HEK293 (cell line): ENCODE measurements around the gene KIF5A.

ENCODE experiments used
- CTCF ChIA-PET: fragments of 350-600 bp; formaldehyde crosslinking; extraction: SDS; loops from one replicate; lab custom pipeline; 2021; ENCODE audit warnings: antibody characterized with exemption; lab: Yijun Ruan, JAX
- POLR2A ChIA-PET: fragments of 300-600 bp; formaldehyde crosslinking; extraction: SDS; loops from one replicate; lab custom pipeline; 2020; ENCODE audit warnings: antibody characterized with exemption, inconsistent platforms; lab: Yijun Ruan, JAX
- H3K27ac ChIP-seq: fragments of 200-500 bp; sonication (Bioruptor generic); 2 replicates; pipeline ENCODE4 v1.5.1; 2014; ENCODE audit warnings: low read depth, low read length, control low read depth, inconsistent platforms; ENCODE audit errors: extremely low read depth
- H3K36me3 ChIP-seq, 2 experiments: fragments of 200-500 bp in 1 of 2; sonication (Bioruptor generic) in 1 of 2; 1 replicate in 1 of 2; 2 replicates in 1 of 2; pipeline ENCODE4 v1.5.1; 2014 to 2017; ENCODE audit warnings: inconsistent platforms in 2 of 2, low read length in 2 of 2; ENCODE audit not compliant: control insufficient read depth in 2 of 2, insufficient read depth in 1 of 2
- H3K4me1 ChIP-seq: fragments of 200-500 bp; sonication (Bioruptor generic); 2 replicates; pipeline ENCODE4 v1.5.1; 2014; ENCODE audit warnings: mild to moderate bottlenecking, low read length, inconsistent platforms; ENCODE audit not compliant: control insufficient read depth, insufficient read depth
- H3K4me3 ChIP-seq: 2 replicates; pipeline ENCODE4 v1.5.1; 2011; ENCODE audit warnings: low read depth, mild to moderate bottlenecking, control low read depth, low read length, moderate library complexity
- H3K9me3 ChIP-seq: fragments of 200-500 bp; sonication (Bioruptor generic); 2 replicates; pipeline ENCODE4 v1.5.1; 2014; ENCODE audit warnings: low read depth, low read length, inconsistent platforms; ENCODE audit not compliant: control insufficient read depth, insufficient read depth
- BCL11B ChIP-seq: fragments of 450-650 bp; formaldehyde crosslinking; IDR thresholded peaks from 2 replicates; pipeline ENCODE4 v1.5.1; 2016; ENCODE audit warnings: low read depth, missing biosample characterization, missing genetic modification characterization
- GLI4 ChIP-seq: fragments of 450-650 bp; formaldehyde crosslinking; IDR thresholded peaks from 2 replicates; pipeline ENCODE4 v1.5.1; 2016; ENCODE audit warnings: missing biosample characterization, missing genetic modification characterization
- GLIS2 ChIP-seq: fragments of 450-650 bp; formaldehyde crosslinking; IDR thresholded peaks from 2 replicates; pipeline ENCODE4 v1.5.1; 2016; ENCODE audit warnings: missing biosample characterization, missing genetic modification characterization
- REPIN1 ChIP-seq: fragments of 450-650 bp; formaldehyde crosslinking; IDR thresholded peaks from 2 replicates; pipeline ENCODE4 v1.5.1; 2017; ENCODE audit warnings: missing biosample characterization, missing genetic modification characterization, low read depth
- YY2 ChIP-seq: fragments of 450-650 bp; formaldehyde crosslinking; IDR thresholded peaks from 2 replicates; pipeline ENCODE4 v1.5.1; 2016; ENCODE audit warnings: missing biosample characterization, missing genetic modification characterization
- ZBTB20 ChIP-seq: fragments of 450-650 bp; formaldehyde crosslinking; IDR thresholded peaks from 2 replicates; pipeline ENCODE4 v1.5.1; 2016; ENCODE audit warnings: missing biosample characterization, missing genetic modification characterization
- ZNF184 ChIP-seq: fragments of 450-650 bp; IDR thresholded peaks from 2 replicates; pipeline ENCODE4 v1.5.1; 2018; ENCODE audit warnings: missing biosample characterization, mild to moderate bottlenecking, missing genetic modification characterization
- ZNF214 ChIP-seq: fragments of 450-650 bp; formaldehyde crosslinking; IDR thresholded peaks from 2 replicates; pipeline ENCODE4 v1.5.1; 2017; ENCODE audit warnings: missing biosample characterization, mild to moderate bottlenecking, missing genetic modification characterization, borderline replicate concordance
- ZNF311 ChIP-seq: fragments of 450-650 bp; formaldehyde crosslinking; IDR thresholded peaks from 2 replicates; pipeline ENCODE4 v1.5.1; 2017; ENCODE audit warnings: missing biosample characterization, missing genetic modification characterization, borderline replicate concordance
- ZNF37A ChIP-seq: fragments of 450-650 bp; IDR thresholded peaks from 2 replicates; pipeline ENCODE4 v1.5.1; 2018; ENCODE audit warnings: missing biosample characterization, missing genetic modification characterization
- ZNF521 ChIP-seq: fragments of 450-650 bp; formaldehyde crosslinking; IDR thresholded peaks from 2 replicates; pipeline ENCODE4 v1.5.1; 2017; ENCODE audit warnings: missing biosample characterization, mild to moderate bottlenecking, missing genetic modification characterization
- ZNF600 ChIP-seq: fragments of 450-650 bp; formaldehyde crosslinking; IDR thresholded peaks from 2 replicates; pipeline ENCODE4 v1.5.1; 2016; ENCODE audit warnings: missing biosample characterization, missing genetic modification characterization
- ZNF624 ChIP-seq: fragments of 450-650 bp; formaldehyde crosslinking; IDR thresholded peaks from 2 replicates; pipeline ENCODE4 v1.5.1; 2017; ENCODE audit warnings: missing biosample characterization, missing genetic modification characterization
- ZNF791 ChIP-seq: fragments of 450-650 bp; formaldehyde crosslinking; IDR thresholded peaks from 2 replicates; pipeline ENCODE4 v1.5.1; 2016; ENCODE audit warnings: missing biosample characterization, missing genetic modification characterization
- TF ChIP-seq, protein P1 (sequence below): fragments of 450-650 bp; formaldehyde crosslinking; IDR thresholded peaks from 2 replicates; pipeline ENCODE4 v1.5.1; 2017; ENCODE audit warnings: missing biosample characterization, missing genetic modification characterization
- TF ChIP-seq, protein P2 (sequence below): fragments of 450-650 bp; formaldehyde crosslinking; IDR thresholded peaks from 2 replicates; pipeline ENCODE4 v1.5.1; 2016; ENCODE audit warnings: missing biosample characterization, missing genetic modification characterization

Gene KIF5A

DNA sequence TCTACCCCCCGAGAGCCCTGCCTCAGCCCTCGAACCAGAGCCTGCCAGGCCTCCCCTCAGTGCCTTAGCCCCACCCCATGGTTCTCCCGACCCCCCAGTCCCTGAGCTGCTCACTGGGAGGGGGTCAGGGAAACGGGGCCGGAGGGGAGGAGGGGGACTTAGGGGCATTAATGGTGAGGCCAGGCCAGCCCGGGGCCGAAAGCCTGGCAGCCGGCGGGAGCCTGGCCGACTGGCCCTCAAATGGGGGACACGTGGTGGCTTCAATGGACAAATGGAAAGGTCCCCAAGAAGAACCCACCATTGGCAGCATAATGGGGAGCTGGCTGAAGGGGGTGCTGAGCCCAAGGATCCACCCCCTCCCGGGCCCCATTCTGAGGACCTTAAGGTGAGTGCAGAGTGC, 21.7 kb upstream of the KIF5A start:
- Histone ChIP-seq H3K4me3 (no peak overlapping the region), H3K9me3 (no peaks in the 10 kb centered on the region), H3K27ac (no peak overlapping the region), H3K36me3 (peaks cover 14 to 91% of the 10 kb centered on the region in 2 experiments; a peak in 2 of 3 replicates), H3K4me1 (no peaks in the 10 kb centered on the region)
- TF ChIP-seq ZBTB20 (tag by site-specific recombination) (no peak), ZNF214 (tag by site-specific recombination) (no peak), GLIS2 (tag by site-specific recombination) (peak; percentile 0; the same call in 1 of the 2 replicates)
- TF ChIP-seq, protein P1, sequence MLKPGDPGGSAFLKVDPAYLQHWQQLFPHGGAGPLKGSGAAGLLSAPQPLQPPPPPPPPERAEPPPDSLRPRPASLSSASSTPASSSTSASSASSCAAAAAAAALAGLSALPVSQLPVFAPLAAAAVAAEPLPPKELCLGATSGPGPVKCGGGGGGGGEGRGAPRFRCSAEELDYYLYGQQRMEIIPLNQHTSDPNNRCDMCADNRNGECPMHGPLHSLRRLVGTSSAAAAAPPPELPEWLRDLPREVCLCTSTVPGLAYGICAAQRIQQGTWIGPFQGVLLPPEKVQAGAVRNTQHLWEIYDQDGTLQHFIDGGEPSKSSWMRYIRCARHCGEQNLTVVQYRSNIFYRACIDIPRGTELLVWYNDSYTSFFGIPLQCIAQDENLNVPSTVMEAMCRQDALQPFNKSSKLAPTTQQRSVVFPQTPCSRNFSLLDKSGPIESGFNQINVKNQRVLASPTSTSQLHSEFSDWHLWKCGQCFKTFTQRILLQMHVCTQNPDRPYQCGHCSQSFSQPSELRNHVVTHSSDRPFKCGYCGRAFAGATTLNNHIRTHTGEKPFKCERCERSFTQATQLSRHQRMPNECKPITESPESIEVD, result no peak
- POLR2A ChIA-PET, result interaction anchor here (0.6 kb wide), 2 partner anchors 10 to 17 kb away, joined by 3 read pairs; no protein-coding TSS in a partner anchor
- CTCF ChIA-PET, result no interaction called here

GRCh38 chr12:57528831-57529555, 20.9 kb upstream of the KIF5A start:
- H3K4me3 ChIP-seq, result no peak overlapping the region
- no peaks in the 10 kb centered on the region for H3K9me3 ChIP-seq
- ChIA-PET POLR2A (interaction anchor here (0.5 to 1.5 kb wide), 2 partner anchors 8 to 17 kb away, joined by 3 to 6 read pairs; no protein-coding TSS in a partner anchor), CTCF (no interaction called here)
- no peak overlapping the region for H3K27ac ChIP-seq
- peaks cover 19 to 95% of the 10 kb centered on the region in 2 experiments; a peak in 2 of 3 replicates for H3K36me3 ChIP-seq
- TF ChIP-seq ZNF521 (no peak), ZNF600 (tag by site-specific recombination) (peak; percentile 73), ZNF624 (tag by site-specific recombination) (no peak)
- TF ChIP-seq, protein P1, result no peak
- no peaks in the 10 kb centered on the region for H3K4me1 ChIP-seq

- TF ChIP-seq ZNF214 (tag by site-specific recombination) (no peak), ZNF311 (tag by site-specific recombination) (no peak), GLI4 (no peak), YY2 (tag by site-specific recombination) (no peak), REPIN1 (tag by site-specific recombination) (no peak), ZNF184 (no peak), ZNF37A (tag by site-specific recombination) (no peak), ZNF791 (tag by site-specific recombination) (no peak), BCL11B (no peak)
- TF ChIP-seq, protein P2, sequence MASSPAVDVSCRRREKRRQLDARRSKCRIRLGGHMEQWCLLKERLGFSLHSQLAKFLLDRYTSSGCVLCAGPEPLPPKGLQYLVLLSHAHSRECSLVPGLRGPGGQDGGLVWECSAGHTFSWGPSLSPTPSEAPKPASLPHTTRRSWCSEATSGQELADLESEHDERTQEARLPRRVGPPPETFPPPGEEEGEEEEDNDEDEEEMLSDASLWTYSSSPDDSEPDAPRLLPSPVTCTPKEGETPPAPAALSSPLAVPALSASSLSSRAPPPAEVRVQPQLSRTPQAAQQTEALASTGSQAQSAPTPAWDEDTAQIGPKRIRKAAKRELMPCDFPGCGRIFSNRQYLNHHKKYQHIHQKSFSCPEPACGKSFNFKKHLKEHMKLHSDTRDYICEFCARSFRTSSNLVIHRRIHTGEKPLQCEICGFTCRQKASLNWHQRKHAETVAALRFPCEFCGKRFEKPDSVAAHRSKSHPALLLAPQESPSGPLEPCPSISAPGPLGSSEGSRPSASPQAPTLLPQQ (tag by site-specific recombination), result no peak
- Histone ChIP-seq H3K4me1 (no peaks in the 10 kb centered on the region), H3K27ac (no peak overlapping the region), H3K4me3 (no peak overlapping the region), H3K36me3 (peaks cover 19 to 96% of the 10 kb centered on the region in 2 experiments), H3K9me3 (no peaks in the 10 kb centered on the region)
- ChIA-PET POLR2A (interaction anchor here (0.5 to 1.5 kb wide), 2 partner anchors 16 to 242 kb away, joined by 4 to 6 read pairs; partner anchors contain the start of gene METTL1), CTCF (interaction anchor here (0.8 kb wide), 1 partner anchor 56 kb away, joined by 3 read pairs; no protein-coding TSS in a partner anchor)
These were observed 20.0 kb upstream of the KIF5A start for GRCh38 chr12:57529831-57530230.
